ENCODE measurements around the gene CTRB2.

DNA sequence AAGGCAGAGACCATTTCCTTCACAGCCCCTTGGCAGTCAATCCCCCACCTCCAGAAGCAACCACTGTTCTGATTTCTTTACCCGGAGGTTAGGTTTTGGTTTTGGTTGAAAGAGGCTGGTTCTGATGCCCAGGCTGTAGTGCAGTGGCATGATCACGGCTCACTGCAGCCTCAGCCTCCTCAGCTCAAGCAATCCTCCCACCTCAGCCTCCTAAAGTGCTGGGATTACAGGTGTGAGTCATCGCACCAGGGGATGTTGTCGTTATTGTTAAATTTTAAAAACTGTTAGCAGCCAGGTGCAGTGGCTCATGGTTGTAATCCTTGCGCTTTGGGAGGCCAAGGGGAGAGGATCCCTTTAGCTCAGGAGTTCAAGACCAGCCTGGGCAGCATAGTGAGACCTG lies 3.0 kb upstream of the CTRB2 start:
- TF ChIP-seq POLR2A (IDR thresholded peaks at IDR 0.05; ENCODE audit: low read length): no peak
- TF ChIP-seq GATA1 (IDR thresholded peaks at IDR 0.05; ENCODE audit: low read depth, low read length): no peak

Measured in erythroblast (primary cell).